Measurements from ENCODE around the gene RDH5. TPM values are rescaled to one million over a fixed set of nuclear protein-coding genes. Genes with fewer than 3 reads are reported as not detected.

RDH5 gene
- total and polyA plus RNA-seq, 4 donors, result 3.1 to 5.4 (median 3.9) TPM

- 91 to 96% methylated on average over 7 of the region's 7 CpGs for WGBS, 2 donors
- no peak for TF ChIP-seq CTCF (IDR thresholded peaks at IDR 0.05; ENCODE audit: control extremely low read depth, extremely low read depth)
- DNase-seq, result no peak
Observed at GRCh38 chr12:55693323-55694187, 26.6 kb upstream of the RDH5 start.

GRCh38 chr12:55694188-55694515, 26.0 kb upstream of the RDH5 start:
- H3K9ac ChIP-seq (ENCODE audit: insufficient read depth in 1 of 2, low read length in 2 of 2), result no peak overlapping the region
- no peak overlapping the region for H3K4me3 ChIP-seq
- H3K4me1 ChIP-seq (ENCODE audit: control insufficient read depth in 5 of 5, insufficient read depth in 5 of 5, low read length in 5 of 5), result no peaks in the 10 kb centered on the region
- TF ChIP-seq CTCF (IDR thresholded peaks at IDR 0.05; ENCODE audit: control extremely low read depth, extremely low read depth), result no peak
- 94 to 95% methylated on average over 7 of the region's 7 CpGs for WGBS, 2 donors
- ATAC-seq (ENCODE audit: insufficient read depth, low FRiP score) (no peak), DNase-seq (no peak)
- no peak overlapping the region for H3K27ac ChIP-seq (ENCODE audit: low read depth in 1 of 2, low read length in 1 of 2)
- peaks cover 0 to 1% (median 0%) of the 10 kb centered on the region in 4 donors for H3K36me3 ChIP-seq (ENCODE audit: control insufficient read depth in 4 of 4, insufficient read depth in 4 of 4, low read length in 4 of 4)
- H3K27me3 ChIP-seq (ENCODE audit: control insufficient read depth in 3 of 3, insufficient read depth in 3 of 3, low read length in 2 of 3), result no peaks in the 10 kb centered on the region
- no peaks in the 10 kb centered on the region for H3K9me3 ChIP-seq (ENCODE audit: control insufficient read depth in 4 of 4, insufficient read depth in 3 of 4, low read length in 3 of 4)

More at GRCh38 chr12:55693323-55694187, 26.6 kb upstream of the RDH5 start:
- Histone ChIP-seq H3K27me3 (ENCODE audit: control insufficient read depth in 3 of 3, insufficient read depth in 3 of 3, low read length in 2 of 3) (no peaks in the 10 kb centered on the region), H3K9me3 (ENCODE audit: control insufficient read depth in 4 of 4, insufficient read depth in 3 of 4, low read length in 3 of 4) (no peaks in the 10 kb centered on the region), H3K27ac (ENCODE audit: low read depth in 1 of 2, low read length in 1 of 2) (no peak overlapping the region), H3K4me1 (ENCODE audit: control insufficient read depth in 5 of 5, insufficient read depth in 5 of 5, low read length in 5 of 5) (no peaks in the 10 kb centered on the region), H3K36me3 (ENCODE audit: control insufficient read depth in 4 of 4, insufficient read depth in 4 of 4, low read length in 4 of 4) (peaks cover 0 to 4% (median under 1%) of the 10 kb centered on the region in 4 donors), H3K9ac (ENCODE audit: insufficient read depth in 1 of 2, low read length in 2 of 2) (no peak overlapping the region), H3K4me3 (no peak overlapping the region)
- ATAC-seq (ENCODE audit: insufficient read depth, low FRiP score), result no peak

GRCh38 chr12:55694651-55695050, 25.5 kb upstream of the RDH5 start:
- DNase-seq, result no peak
- H3K9ac ChIP-seq (ENCODE audit: insufficient read depth in 1 of 2, low read length in 2 of 2), result no peak overlapping the region
- WGBS, 2 donors, result 95% methylated on average over 4 of the region's 4 CpGs
- H3K9me3 ChIP-seq (ENCODE audit: control insufficient read depth in 4 of 4, insufficient read depth in 3 of 4, low read length in 3 of 4), result no peaks in the 10 kb centered on the region
- no peak for ATAC-seq (ENCODE audit: insufficient read depth, low FRiP score)
- no peak overlapping the region for H3K27ac ChIP-seq (ENCODE audit: low read depth in 1 of 2, low read length in 1 of 2)
- peaks cover 0 to 1% (median 0%) of the 10 kb centered on the region in 4 donors for H3K36me3 ChIP-seq (ENCODE audit: control insufficient read depth in 4 of 4, insufficient read depth in 4 of 4, low read length in 4 of 4)
- H3K4me3 ChIP-seq, result no peak overlapping the region
- no peak for TF ChIP-seq CTCF (IDR thresholded peaks at IDR 0.05; ENCODE audit: control extremely low read depth, extremely low read depth)
- H3K4me1 ChIP-seq (ENCODE audit: control insufficient read depth in 5 of 5, insufficient read depth in 5 of 5, low read length in 5 of 5), result no peaks in the 10 kb centered on the region
- no peaks in the 10 kb centered on the region for H3K27me3 ChIP-seq (ENCODE audit: control insufficient read depth in 3 of 3, insufficient read depth in 3 of 3, low read length in 2 of 3)
